SW 1271 (cell line): ENCODE measurements around the gene ZNF101.

Experiments
- DNase-seq, 2 experiments: peaks; one replicate each; lab custom pipeline; 2025; lab: John Stamatoyannopoulos, UW

The ZNF101 gene

DNA sequence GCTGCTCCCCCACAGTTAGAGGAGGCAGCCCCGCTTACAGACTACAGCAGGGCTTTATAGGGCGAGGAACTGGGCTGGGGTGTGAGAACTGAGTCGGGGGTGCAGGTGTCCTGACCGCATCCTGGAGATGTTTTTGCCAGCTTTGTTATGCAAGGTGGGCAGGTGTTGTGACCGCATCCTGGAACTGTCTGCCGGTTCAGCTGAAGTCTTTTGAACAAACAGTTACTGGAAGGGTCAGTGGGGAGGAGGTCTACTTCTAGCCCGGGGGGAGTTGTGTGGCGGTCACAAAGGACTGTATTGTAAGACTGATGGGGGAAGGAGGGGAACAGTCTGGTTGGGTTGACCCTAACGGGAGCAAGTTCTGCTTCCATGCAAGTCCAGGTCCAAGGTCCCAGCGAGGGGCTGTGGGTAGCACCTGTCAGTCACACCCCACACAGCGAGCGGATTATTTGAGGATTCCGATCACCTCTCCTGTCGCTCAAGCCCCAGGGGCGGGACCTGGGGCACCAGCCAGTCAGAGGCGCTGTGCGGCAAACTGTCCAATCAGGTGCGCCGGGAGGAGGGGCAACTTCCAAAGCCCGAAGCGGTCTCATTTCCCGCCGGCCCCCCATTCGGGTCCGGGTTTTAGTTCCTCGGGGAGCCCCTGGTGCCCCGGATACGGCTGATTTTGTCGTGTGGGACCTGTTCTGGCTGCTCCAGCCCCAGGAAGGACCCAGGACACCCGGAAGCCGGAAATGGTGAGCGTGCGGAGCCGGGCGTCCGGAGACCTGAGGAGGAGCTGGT, at the start of gene ZNF101:
Gene ZNF101, plus strand, starts transcription at position 610 of the 783 bp plus-strand sequence. Its CDS starts 125 bp downstream, at position 735.
- peak; percentile 79 to 87 for DNase-seq

DNA sequence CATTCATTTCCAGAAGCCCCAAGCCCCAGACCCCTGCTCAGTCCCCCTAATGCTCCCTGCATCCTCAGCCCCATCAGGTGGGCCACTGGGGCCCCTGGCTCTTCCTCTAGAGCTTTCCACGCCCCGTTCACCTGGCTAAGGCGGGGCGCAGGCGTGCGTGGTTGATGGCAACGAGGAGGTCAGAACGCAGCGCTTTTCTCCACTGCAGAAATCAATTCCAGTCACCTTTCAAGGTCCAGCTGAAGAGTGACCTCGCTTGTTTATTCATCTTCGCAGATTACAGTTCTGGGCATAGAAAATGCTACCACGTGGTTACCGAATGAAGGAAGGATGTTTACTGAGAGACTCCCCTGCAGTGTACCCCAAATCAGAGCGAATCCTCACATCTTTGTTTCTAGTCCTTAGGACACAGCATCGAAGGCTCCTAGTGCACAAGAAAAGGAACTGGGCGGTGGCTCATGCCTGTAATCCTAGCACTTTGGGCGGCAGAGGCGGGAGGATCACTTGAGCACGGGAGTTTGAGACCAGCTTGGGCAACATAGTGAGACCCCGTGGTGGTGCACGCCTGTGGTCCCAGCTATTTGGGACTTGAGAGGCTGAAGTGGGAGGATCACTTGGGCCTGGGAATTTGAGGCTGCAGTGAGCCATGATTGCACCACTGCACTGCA, 49.3 kb upstream of the ZNF101 start:
- DNase-seq, result no peak

GRCh38 chr19:19619849-19620210, 48.8 kb upstream of the ZNF101 start:
- no peak for DNase-seq

- DNase-seq, result no peak
Observed at GRCh38 chr19:19623383-19623782, 45.3 kb upstream of the ZNF101 start.

- no peak for DNase-seq
Observed at GRCh38 chr19:19624032-19624570, 44.5 kb upstream of the ZNF101 start.

DNA sequence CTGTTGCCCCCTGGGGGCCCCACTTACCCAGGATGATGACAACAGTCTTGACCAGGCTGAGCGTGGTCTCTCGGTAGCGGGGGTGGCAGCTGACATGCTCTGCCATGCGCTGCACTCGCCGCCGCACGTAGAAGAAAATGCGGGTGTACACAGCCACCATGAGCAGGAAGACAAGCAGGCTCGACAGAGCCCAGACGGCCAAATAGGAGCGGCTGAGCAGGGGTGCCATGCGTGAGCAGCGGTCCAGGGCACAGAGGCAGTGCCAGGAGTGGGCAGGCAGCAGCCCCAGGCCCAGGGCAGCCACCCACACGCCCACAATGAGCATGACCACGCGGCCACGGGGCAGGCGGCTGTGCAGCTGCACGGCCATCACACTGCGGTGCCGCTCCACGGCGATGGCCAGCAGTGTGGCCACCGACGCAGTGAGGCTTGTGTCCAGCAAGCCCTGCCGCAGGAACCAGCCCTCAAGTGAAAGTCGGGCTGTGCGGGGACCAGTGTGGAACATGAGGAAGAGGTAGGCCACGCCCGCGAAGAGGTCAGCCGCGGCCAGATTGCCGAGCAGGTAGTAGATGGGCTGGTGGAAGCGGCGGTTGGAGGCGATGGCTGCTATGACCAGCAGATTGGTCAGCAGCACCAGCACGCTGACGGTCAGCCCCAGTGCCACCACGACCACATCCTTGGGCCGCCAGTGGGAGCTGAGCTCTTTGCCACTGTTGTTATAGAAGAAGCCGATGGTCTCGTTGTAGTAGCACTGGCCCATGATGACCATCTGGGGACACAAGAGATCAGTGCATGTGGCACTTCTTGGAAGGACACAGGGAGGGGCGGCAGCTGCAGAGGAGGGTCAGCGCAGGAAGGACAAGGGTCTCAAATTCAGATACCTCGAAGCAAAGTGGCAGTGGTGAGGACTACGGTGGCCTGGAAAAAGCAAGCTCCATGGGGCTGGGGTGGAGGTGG, 41.8 kb upstream of the ZNF101 start:
- DNase-seq, result no peak

GRCh38 chr19:19627621-19628500, 40.8 kb upstream of the ZNF101 start, which contains the start of gene LPAR2:
LPAR2 (minus strand) TSS chr19:19628220; CDS start chr19:19627275, 945 bp downstream.
- DNase-seq, result no peak

DNA sequence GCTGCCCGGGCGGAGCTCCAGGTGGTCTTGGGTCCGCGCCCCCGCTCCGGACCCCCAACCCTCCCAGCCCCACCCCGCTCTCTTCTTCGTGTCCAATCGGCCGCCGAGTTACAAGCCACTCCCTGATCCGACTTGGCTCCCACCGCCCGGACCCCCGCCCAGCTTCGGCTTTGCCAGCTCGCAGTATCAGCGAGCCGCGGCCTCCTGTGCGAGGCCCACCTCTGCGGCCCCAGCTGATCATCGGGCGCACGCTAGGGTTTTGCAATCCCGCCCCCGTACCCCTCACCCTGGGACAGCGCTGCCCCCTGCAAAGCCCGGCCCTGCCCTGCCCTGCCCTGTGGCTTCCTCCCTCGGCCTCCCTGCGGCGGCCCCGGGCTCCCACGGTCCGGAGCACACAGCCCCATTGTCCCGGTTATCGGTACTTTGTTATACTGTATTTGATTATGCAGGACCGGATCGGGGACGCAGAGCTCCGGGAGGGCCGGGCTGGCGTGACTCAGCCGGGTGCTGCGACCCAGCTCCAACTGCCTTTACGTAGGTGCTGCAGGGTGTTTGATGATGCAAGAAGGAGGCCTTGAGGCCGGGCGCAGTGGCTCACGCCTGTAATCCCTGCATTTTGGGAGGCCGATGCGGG, 40.0 kb upstream of the ZNF101 start:
- no peak for DNase-seq

GRCh38 chr19:19630062-19630414, 38.6 kb upstream of the ZNF101 start:
- no peak for DNase-seq

GRCh38 chr19:19630426-19630825, 38.2 kb upstream of the ZNF101 start:
- DNase-seq, result no peak

DNA sequence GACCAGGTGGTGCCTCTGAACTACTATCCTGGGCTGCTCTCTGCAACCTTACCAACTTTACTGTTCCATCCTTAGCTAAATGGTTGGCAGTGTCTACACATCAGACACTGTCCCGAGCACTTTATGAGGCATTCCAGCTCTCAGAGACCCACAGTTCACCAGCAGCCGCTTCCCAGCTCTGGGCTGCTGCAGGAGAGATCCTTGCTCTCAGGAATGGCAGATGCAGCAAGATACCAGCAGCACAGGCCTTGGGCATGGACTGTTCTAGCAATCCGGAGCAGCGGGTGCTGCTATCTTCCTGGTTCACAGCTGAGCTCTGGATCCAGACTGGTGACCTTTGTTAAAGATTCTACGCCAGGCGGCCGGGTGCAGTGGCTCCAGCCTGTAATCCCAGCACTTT, 37.3 kb upstream of the ZNF101 start:
- no peak for DNase-seq

DNA sequence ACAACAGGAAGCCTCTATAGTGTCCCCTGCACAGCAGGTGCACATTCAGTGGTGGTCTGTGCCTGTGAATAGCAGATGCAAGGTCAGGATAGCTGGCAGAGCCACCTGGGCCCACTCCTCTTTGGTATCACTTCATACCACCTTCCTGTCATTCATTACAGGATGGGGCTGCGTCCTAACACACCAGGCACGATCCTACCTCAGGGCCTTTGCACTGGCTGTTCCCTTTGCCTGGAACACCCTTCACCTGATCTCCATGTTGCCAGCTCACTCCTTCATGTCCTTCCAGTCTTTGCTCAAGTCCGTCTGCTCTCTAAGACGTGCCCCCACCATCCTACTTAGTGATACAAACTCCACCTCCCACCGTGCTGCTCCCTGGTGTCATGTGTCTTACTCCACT, 36.0 kb upstream of the ZNF101 start:
- DNase-seq, result no peak

GRCh38 chr19:19633711-19634515, 34.7 kb upstream of the ZNF101 start:
- DNase-seq, result no peak

GRCh38 chr19:19634516-19635312, 33.9 kb upstream of the ZNF101 start:
- no peak for DNase-seq

- no peak for DNase-seq
Observed at GRCh38 chr19:19635313-19635702, 33.3 kb upstream of the ZNF101 start.

DNA sequence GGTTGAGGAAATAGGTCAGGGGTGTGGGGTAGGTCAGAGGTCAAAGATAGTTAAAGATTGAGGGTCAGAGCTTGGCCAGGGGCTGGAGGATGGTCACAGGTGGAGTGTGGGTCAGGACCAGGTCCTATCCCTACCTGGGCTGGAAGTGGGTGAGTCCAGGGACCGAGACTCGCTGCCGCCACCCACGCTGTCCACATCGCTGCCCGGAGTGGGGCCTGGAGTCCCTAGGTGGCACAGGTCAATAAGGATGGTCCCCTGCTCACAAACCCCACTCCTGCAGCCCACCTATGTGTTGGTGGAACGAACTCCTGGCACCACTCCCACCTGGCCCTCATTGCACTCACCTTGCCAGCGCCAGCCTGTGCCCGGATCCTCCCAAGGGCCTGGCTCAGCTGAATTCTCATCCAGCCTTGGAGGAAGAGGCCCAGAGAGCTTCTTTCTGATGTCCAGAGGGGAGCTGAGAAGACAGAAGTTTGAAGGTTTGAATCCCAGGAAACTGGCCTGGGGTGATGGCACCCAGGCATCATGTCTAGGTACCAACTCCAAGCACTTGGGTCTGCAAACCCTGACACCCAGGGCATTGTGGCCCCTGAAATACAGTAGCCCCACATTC, 32.0 kb upstream of the ZNF101 start:
- no peak for DNase-seq

DNA sequence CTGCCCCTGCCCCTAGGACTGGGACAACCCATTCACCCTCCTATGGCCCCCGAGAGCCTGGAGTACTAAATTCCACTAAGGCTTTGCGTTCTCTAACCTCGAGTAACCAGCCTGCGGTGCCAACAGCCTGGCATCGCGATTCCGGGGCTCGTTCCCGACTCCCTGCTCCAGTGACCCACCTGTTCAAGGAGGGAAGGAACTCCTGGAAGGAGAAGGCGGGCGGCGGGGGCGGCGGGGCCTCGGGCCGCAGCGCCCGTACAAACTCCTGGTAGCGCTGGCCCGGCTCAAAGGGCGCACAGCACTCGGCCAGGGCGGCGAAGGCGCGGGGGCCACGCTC, 31.5 kb upstream of the ZNF101 start:
- no peak for DNase-seq

DNA sequence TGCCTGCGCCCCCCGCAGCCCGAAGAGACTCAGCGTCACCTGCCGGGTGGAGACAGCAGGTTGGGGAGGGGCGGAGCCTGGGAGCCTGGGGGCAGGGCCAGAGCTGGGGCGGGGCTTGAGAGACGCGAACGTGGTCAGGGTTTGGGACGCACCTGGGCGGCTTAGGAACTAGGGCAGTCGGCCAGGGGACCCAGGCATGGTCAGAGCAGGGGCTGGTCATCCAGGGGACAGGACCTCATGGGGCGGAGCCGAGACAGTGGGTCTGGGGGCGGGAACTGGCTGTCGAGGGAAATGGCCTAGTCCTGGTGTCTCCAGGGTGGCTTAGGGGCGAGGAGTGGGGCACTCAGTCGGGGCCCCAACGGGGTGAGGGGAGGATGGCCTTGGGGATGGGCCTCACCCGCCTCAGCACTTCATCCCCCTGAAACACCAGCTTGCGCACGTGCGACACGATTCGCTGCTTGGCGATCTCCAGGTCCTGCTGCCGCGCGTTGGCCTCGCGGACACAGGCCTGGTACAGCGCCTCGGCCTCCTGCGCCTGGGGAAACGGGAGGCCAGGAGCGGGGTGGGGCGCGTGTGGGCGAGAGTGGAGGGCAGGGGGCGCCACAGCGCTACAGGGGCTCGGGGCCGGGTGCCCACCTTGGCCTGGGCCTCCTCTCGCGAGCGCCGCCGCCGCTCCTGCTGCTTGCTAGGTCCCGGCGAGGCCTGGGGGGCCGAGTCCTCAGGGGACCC, 31.0 kb upstream of the ZNF101 start:
- no peak for DNase-seq
